ENCODE data around the gene TSPEAR.
"Not testable (repeated sequence)": the region's sequence is repeated elsewhere in the genome, so short reads cannot be mapped to it uniquely, and the experiment has no call there.

TSPEAR gene

DNA sequence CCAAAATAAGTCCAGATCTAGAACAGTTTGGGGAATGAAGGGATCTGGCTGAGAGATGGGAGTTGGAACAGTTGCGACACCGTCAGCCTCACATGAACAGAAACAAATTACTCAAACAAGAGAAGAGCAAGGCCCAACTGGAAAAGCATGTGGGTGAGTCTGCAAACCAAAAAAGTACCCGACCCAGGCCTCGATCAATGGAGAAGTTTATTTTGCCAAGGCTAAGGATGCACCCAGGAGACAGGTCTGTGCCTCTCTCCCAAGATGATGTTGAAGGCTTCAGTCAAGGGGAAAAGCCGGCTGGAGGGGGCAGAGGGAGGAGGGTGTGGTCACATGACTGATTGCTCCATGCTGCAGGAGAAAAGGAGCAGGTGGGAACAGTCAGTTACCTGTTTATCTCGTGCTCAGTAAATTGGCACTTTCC, 213.7 kb downstream of the TSPEAR start:
- FAIRE-seq: no peak

GRCh38 chr21:44496564-44497550, 214.5 kb downstream of the TSPEAR start:
- no peak for FAIRE-seq

DNA sequence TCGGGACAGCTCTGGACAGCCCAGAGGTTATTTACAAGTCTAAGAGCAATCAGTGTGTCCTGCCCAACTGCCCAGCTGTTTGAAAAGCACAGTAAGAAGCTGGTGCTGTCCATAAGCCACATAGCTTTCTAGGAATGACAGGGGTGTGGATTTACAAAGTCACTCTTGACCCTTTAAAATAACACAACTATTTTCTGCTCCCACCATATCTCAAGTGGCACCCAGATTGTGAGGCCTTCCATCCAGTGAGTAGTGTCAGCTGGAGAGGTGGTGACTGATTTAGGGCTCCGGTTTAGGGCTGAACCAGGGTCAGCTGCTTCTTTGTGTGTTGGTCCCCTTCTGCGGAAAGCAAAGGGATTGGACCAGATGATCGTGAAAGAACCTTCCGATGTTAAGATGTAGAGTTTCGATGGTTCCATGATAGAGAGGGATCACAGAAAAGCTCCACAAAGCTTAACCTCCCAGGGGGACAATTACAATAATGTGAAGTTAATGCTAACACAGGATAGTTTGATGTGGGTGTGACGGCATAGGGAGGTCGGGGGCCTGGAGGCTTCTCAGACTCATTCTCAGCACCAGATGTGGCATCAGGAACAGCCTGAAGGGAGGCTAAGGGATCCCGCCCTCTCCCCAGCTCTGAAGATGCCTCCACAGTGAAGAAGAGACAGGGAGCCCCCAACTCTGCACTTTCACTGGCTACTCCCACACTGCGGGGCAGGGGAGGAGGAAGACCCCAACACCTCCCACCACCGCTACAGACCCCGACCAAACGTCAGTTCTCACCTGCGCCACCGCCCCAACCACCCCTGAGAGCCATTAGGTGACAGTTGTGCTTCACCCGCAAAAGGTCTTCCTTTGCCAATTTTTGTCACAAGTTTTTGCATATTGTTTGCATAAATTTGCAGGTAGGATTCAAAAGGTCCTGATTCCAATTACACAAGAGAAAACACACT, 215.5 kb downstream of the TSPEAR start:
- FAIRE-seq: no peak

GRCh38 chr21:44494956-44495355, 216.4 kb downstream of the TSPEAR start:
- no peak for FAIRE-seq

- FAIRE-seq: no peak
Measured at GRCh38 chr21:44494418-44494817, 217.0 kb downstream of the TSPEAR start.

DNA sequence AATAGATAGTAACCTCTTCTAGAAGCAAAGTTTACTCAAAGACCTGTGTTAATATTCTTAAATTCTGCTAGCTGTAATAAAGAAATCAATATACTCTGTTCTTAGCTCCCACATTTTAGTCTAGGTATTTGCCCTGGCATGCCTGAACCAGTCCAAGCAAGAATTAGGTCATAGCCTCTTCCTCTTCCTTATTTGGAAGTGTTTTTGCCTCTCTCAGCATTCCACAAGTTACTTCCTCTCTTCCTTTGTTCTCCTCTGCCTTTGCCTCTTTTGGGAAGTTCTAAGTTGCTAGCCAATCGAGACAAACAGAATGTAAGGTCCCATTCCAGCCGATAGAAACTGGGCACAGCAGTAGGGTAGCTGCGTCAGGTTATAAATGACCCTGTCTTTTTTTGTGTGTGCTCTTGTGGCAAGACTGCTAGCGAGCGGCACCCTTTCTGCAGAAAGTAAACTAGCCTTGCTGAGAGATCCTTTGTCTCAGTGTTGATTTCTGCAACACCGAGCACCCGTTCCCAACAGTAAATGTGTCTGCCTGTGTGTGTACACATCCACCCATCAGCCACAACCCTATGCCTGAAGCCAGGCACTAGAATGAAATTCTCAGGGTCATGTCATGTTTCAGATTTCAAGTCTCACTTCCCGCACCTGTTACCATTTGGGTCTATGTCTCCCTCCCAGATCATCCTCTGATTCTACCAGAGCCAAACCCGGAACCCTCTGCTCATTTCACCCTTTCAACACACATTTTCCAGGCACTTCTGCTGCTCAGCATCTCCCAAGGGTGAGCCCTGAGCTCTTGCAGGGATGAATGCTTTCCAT, 218.6 kb downstream of the TSPEAR start:
- FAIRE-seq: no peak

GRCh38 chr21:44490816-44491215, 220.6 kb downstream of the TSPEAR start:
- no peak for FAIRE-seq

DNA sequence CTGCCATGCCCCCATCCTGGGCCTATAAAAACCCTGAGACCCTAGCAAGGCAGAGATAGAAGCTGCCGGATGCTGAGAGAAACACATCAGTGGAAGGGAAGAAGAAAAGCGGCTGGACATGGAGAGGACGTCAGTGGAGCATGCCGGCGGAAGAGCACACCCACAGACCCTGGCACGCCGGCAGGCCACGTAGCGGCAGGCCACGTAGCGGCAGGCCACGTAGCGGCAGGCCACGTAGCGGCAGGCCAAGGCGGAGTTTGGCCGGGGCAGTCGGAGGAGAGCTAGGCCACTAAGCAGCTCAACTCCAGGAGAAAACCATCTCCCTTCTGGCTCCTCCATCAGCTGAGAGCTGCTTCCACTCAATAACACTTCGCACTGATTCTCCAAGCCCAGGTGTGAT, 221.0 kb downstream of the TSPEAR start:
- FAIRE-seq: no peak

GRCh38 chr21:44489962-44490361, 221.4 kb downstream of the TSPEAR start:
- no peak for FAIRE-seq

- FAIRE-seq: no peak
Measured at GRCh38 chr21:44487831-44488230, 223.5 kb downstream of the TSPEAR start.

DNA sequence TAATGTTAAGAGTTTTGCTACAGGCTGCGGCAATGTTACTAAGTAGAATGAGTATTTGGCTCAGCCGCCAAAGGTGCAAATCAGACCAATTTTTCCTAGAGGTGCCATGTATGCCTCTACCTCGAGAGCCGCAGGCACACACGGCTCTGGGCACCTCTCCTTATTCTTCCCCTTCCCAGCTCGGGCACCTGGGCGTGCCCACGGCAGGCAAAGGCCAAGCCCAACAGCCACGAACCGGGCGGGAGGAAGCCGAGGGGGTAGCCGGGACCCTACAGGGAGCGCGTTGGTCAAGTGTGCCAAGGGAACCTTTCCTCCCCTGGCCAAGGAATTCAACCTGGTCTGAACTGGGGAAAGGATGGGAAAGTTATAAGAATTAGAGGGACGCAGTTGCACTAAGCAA, 225.1 kb downstream of the TSPEAR start:
- FAIRE-seq: no peak

- FAIRE-seq: no peak
Measured at GRCh38 chr21:44485796-44486195, 225.6 kb downstream of the TSPEAR start.

DNA sequence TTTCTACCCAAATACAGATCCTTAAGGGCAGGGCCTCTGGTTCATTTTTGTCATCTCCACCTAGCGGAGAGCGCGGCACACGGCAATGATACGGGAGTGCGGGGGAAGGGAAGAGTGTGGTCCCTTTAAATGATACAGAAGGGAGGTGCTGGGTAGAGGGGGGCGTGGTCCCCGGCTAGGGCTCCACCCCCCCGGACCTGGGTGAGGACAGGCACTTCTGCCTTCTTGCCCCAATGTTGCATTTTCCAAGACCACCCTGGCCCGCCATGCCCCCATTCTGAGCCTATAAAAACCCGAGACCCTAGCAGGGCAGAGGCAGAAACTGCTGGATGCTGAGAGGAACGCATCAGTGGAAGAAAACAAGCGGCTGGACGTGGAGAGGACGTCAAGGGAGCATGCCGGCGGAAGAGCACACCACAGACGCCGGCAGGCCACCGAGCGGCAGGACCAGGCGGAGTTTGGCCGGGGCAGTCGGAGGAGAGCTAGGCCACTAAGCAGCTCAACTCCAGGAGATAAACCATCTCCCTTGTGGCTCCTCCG, 226.0 kb downstream of the TSPEAR start:
- no peak for FAIRE-seq

GRCh38 chr21:44484498-44485253, 226.7 kb downstream of the TSPEAR start:
- FAIRE-seq: no peak

- FAIRE-seq: no peak
Measured at GRCh38 chr21:44483288-44484237, 227.8 kb downstream of the TSPEAR start.

DNA sequence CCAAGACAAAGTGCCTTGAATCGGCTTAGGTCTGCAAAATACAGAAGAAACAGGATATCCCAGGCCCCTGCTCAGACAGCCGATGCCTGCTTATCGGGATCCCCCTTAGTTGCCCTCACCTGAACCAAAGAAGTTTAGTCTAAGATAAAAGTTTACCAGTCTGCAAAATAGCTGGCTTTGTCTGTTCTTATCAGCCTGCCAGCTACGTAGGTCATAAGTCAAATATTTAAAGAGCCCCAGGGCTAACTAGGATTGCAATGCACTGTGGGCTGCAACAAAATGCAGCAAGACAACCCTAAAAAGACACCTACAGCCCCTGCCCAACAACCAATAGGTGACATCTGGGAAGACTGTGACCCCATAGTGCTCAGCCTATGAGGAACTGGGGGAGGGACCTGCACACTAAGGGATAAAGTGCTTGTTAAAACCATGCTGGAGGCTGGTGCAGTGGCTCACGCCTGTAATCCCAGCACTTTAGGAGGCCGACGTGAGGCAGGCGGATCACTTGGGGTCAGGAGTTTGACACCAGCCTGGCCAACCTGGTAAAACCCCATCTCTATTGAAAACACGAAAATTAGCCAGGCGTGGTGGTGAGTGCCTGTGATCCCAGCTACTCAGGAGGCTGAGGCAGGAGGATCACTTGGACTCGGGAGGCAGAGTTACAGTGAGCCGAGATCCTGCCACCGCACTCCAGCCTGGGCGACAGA, 228.6 kb downstream of the TSPEAR start:
- no peak for FAIRE-seq

DNA sequence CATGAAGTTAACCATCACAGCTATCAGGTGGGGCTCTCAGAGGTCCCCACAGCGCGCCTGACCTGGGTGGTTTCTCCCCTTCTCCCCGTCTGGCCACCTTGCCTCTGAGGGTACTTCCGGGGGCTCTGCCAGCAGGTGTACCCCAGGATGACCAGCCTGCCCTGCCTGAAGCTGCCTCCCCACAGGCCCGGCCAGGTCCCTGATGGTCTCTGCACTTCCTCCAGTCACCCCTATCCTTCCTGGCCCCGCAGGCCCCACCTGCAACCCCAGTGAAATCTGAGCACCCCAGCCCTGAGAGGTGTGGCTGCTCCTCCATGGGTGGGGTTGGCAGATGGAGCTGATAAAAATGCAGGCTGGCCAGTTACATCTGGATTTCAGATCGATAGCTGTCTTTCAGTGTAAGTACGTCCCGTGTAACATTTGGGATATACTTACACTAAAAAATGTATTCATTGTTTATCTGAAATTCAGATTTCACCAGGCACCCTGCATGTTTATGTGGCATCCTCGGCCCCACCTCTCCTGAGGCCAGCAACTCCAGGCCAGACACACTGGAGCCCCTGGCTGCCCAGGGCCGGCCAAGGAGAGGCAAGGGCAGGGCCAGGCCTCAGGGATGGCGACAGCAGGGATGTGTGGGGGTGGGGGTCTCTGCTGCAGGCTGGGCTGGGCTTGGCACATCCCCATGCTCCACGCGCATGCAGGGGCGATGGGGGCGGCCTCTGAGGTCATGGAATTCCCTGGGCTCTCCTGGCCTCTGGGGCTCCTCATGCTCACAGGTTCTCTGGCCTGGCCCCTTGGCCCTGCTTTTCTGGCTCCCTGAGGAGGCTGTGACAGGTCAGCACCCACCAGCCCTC, 230.9 kb downstream of the TSPEAR start:
- FAIRE-seq: no peak

DNA sequence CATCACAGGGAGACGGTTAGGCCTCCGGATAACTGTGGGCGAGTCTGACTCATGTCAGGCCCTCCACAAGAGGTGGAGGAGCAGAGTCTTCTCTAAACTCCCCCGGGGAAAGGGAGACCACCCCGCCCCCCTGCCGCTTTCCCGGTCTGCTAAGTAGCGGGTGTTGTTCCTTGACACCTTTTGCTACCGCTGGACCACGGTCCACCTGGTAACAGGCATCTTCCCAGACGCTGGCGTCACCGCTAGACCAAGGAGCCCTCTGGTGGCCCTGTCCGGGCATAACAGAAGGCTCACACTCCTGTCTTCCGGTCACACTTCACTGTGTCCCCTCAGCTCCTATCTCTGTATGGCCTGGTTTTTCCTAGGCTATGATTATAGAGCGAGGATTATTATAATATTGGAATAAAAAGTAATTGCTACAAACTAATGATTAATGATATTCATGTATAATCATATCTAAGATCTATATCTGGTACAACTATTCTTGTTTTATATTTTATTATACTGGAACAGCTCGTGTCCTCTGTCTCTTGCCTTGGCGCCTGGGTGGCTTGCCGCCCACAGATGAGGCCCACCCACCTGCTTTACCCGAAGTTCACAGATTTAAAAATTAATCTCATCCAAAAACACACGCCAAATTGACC, 231.7 kb downstream of the TSPEAR start:
- not testable (repeated sequence) for FAIRE-seq
